ENCODE measurements around the gene COL9A2.
A peak's percentile ranks its signal among the peaks of the same experiment; 100 is the strongest.

Gene COL9A2

DNA sequence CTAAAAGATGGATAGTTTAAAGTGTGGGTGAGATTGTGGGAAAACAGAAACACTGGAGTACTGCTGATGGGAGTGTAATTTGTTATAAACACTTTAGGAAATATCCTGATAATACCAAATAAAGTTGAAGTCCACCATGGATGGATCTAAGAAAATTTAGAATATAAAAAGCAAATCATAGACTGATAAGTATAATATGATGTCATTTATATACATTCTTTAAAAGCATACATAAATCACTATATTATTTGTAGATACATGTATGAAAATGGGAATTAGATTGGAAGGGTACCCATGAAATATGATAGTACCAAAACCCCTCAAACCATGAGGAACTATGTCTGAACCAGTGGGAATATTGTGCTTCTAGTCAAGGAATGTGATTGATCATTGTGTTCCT, 51.2 kb downstream of the COL9A2 start:
- TF ChIP-seq, protein P1, sequence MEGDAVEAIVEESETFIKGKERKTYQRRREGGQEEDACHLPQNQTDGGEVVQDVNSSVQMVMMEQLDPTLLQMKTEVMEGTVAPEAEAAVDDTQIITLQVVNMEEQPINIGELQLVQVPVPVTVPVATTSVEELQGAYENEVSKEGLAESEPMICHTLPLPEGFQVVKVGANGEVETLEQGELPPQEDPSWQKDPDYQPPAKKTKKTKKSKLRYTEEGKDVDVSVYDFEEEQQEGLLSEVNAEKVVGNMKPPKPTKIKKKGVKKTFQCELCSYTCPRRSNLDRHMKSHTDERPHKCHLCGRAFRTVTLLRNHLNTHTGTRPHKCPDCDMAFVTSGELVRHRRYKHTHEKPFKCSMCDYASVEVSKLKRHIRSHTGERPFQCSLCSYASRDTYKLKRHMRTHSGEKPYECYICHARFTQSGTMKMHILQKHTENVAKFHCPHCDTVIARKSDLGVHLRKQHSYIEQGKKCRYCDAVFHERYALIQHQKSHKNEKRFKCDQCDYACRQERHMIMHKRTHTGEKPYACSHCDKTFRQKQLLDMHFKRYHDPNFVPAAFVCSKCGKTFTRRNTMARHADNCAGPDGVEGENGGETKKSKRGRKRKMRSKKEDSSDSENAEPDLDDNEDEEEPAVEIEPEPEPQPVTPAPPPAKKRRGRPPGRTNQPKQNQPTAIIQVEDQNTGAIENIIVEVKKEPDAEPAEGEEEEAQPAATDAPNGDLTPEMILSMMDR (IDR thresholded peaks at IDR 0.05; ENCODE audit: low read depth, low read length, missing control alignments): no peak
- DNase-seq (ENCODE audit: extremely low read depth, low read depth): no peak
- H3K4me3 ChIP-seq (replicated peaks; ENCODE audit: low read depth, low read length): no peak overlapping the region

DNA sequence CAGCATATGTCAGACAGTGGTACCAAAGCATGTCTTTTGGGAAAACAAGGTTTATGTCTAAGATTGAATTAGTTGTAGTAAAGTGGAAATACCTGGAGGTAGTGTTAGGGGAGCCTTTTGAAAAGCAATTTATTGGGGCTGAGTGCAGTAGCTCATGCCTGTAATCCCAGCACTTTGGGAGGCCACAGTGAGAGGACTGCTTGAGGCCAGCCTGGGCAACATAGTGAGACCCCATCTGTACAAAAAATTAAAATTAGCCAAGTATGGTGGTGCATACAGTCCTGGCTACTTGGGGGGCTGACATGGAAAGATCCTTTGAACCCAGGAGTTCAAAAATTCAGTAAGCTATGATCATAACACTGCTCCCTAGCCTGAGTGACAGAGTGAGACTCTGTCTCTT, 51.8 kb downstream of the COL9A2 start:
- no peak for DNase-seq (ENCODE audit: extremely low read depth, low read depth)
- TF ChIP-seq, protein P1 (IDR thresholded peaks at IDR 0.05; ENCODE audit: low read depth, low read length, missing control alignments): no peak
- no peak overlapping the region for H3K4me3 ChIP-seq (replicated peaks; ENCODE audit: low read depth, low read length)

DNA sequence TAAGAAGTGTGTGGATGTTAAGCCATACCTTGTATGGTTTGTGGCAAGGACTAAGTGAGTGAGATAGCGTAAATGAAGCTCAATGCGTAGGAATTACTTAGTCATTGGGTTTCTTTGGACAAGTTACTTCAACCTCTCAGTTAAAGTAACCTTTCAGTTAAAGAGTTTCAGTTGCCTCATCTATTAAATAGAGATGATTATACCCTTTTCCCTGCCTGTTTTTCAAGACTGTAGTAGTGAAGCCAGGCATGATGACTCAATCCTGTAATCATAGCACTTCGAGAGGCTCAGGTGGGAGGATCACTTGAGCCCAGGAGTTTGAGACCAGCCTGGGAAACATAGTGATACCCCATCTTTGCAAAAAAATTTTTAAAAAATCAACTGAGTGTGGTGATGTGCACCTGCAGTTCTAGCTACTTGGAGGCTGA, 52.7 kb downstream of the COL9A2 start:
- no peak overlapping the region for H3K4me3 ChIP-seq (replicated peaks; ENCODE audit: low read depth, low read length)
- DNase-seq (ENCODE audit: extremely low read depth, low read depth): no peak
- TF ChIP-seq, protein P1 (IDR thresholded peaks at IDR 0.05; ENCODE audit: low read depth, low read length, missing control alignments): no peak

DNA sequence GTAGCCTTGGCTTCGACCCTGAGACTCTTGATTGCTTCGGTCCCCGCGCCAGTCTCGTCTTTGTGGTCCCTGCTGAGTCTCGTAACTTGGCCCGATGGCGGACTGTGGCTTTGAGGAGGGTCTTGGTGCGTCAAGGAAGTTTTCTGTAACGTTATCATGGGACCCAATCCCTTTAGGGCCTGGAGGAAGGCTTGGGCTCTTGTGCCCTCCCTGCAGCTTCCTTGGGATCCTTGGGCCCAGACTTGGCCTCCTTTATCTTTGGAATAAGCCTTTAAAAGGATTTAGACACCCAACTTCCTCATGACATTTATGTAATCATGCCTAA, 58.7 kb downstream of the COL9A2 start:
- peak overlapping the region; percentile 98 for H3K4me3 ChIP-seq (replicated peaks; ENCODE audit: low read depth, low read length)
- DNase-seq (ENCODE audit: extremely low read depth, low read depth): no peak
- TF ChIP-seq, protein P1 (IDR thresholded peaks at IDR 0.05; ENCODE audit: low read depth, low read length, missing control alignments): no peak

DNA sequence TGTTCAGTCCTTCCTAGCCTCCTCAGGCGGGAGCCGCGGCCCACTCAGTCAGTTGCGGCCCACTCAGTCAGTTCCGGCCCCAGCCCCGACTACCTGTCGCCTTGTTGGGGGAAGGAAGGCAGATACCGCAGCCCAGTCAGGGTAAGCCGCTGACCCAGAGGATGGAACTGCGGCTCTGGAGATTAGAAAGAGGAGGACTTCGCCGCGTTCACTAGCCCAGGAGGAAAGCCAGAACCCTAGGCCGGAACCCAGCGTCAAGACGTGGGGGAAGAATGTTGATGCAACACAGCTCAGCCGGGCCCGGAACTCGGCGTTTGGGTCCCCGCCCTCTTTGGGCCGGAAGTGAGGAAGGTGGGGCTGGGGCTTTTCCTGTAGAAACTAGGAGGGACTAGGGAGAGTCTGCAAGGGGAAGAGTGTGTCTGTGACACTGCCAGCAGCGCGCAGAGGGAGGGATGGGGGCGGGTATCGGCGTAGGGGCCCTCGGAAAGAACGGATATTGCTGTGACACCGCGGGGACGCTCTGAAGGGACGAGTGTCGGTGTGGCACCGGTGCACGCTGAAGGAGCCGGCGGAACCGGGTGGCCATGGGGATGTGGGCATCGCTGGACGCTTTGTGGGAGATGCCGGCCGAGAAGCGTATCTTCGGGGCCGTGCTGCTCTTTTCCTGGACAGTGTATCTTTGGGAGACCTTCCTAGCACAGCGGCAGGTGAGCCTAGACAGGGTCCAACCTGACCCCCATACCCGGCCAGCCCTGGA, 59.2 kb downstream of the COL9A2 start, which contains the start of gene ZMPSTE24:
ZMPSTE24 (plus strand) TSS at position 549 of the 757 bp plus-strand sequence; CDS start at position 585, 36 bp downstream.
- peak; percentile 95 for DNase-seq (ENCODE audit: extremely low read depth, low read depth)
- TF ChIP-seq, protein P1 (IDR thresholded peaks at IDR 0.05; ENCODE audit: low read depth, low read length, missing control alignments): no peak
- peak within 1 kb of the TSS; percentile 98 for H3K4me3 ChIP-seq (replicated peaks; ENCODE audit: low read depth, low read length)

DNA sequence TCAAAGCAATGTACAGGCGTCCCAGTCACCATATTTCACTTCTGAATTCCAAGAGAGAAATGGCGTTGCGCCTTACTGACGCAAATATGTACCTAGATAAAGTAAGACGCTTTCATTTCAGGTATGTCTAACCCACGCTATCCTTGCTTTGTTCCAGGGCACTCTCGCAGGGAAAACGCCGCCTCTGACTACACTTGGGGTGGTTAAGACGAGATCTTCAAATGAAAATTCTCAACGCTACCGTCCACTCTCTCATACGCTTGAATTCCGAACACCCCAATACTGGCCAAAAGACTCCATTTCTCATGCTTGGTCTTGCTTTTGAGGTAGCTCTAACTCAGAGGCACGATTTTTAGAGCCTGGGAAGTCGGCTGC, 59.8 kb downstream of the COL9A2 start:
- no peak for DNase-seq (ENCODE audit: extremely low read depth, low read depth)
- H3K4me3 ChIP-seq (replicated peaks; ENCODE audit: low read depth, low read length): peak overlapping the region; percentile 98
- TF ChIP-seq, protein P1 (IDR thresholded peaks at IDR 0.05; ENCODE audit: low read depth, low read length, missing control alignments): no peak
